Ovary (tissue), 3 donors: ENCODE measurements around the gene USP28.

Experiments used
- EP300 ChIP-seq: sonication (generic); formaldehyde crosslinking; IDR thresholded peaks from one replicate; pipeline ENCODE4 v1.6.1; 2017; ENCODE audit warnings: antibody characterized with exemption
- POLR2A ChIP-seq: fragments of 450-650 bp; IDR thresholded peaks from one replicate; pipeline ENCODE4 v1.6.1; 2017; ENCODE audit warnings: antibody characterized with exemption, mild to moderate bottlenecking, moderate library complexity
- TF ChIP-seq, protein P1 (sequence below), 3 donors: fragments of 450-650 bp in 2 of 3; fragments of 200-600 bp in 1 of 3; IDR thresholded peaks; one replicate each; pipeline versions ENCODE4 v1.5.1 to v1.8.0; 2016 to 2022; ENCODE audit warnings: antibody characterized with exemption in 3 of 3, mild to moderate bottlenecking in 1 of 3
- donor health status: DM: no; HTN: no; CAD: no.

DNA sequence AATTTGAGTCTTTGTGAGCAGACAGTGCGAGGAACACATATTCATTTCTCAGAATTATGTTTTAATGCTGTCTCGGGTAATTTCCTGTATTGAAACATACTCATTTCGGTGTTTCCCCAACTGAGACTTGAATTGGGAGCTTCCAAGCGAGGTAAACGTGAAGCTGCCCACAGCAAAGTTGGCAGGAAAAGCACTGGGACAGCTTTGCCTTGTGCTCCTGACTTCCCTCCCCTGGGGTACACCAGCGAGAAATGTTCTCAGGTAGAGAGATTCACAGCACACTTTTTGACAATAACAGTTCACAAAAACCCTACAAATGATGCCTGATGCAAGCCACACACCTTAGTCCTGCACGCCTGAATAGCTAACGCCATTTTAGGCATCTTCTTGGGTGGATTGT is 32.3 kb upstream of the USP28 start:
- TF ChIP-seq, protein P1, sequence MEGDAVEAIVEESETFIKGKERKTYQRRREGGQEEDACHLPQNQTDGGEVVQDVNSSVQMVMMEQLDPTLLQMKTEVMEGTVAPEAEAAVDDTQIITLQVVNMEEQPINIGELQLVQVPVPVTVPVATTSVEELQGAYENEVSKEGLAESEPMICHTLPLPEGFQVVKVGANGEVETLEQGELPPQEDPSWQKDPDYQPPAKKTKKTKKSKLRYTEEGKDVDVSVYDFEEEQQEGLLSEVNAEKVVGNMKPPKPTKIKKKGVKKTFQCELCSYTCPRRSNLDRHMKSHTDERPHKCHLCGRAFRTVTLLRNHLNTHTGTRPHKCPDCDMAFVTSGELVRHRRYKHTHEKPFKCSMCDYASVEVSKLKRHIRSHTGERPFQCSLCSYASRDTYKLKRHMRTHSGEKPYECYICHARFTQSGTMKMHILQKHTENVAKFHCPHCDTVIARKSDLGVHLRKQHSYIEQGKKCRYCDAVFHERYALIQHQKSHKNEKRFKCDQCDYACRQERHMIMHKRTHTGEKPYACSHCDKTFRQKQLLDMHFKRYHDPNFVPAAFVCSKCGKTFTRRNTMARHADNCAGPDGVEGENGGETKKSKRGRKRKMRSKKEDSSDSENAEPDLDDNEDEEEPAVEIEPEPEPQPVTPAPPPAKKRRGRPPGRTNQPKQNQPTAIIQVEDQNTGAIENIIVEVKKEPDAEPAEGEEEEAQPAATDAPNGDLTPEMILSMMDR (IDR thresholded peaks at IDR 0.05) = no peak
- TF ChIP-seq POLR2A = no peak
- TF ChIP-seq EP300 = no peak
